GM12878 (cell line): ENCODE data around the gene SPRR3. TPM values are rescaled to one million over a fixed set of nuclear protein-coding genes. Genes with fewer than 3 reads are reported as not detected.
A peak's percentile ranks its signal among the peaks of the same experiment; 100 is the strongest.

Source experiments
- BHLHE40 ChIP-seq, 2 experiments: fragments of 450-650 bp in 1 of 2; IDR thresholded peaks; 2 replicates each; pipeline ENCODE4 v1.6.1; 2011 to 2017; ENCODE audit warnings: low read depth in 2 of 2, borderline replicate concordance in 1 of 2, improper control_type of control experiment in 1 of 2, low read length in 1 of 2, mild to moderate bottlenecking in 1 of 2
- CHD4 ChIP-seq: fragments of 200-600 bp; sonication (generic); IDR thresholded peaks from 2 replicates; pipeline ENCODE4 v1.6.1; 2016; ENCODE audit warnings: mild to moderate bottlenecking
- EP300 ChIP-seq, 2 experiments: fragments of 150-350 bp in 1 of 2; IDR thresholded peaks; 2 replicates each; pipeline ENCODE4 v1.6.1; 2011 to 2012; ENCODE audit warnings: low read depth in 2 of 2, low read length in 2 of 2, borderline replicate concordance in 1 of 2, improper control_type of control experiment in 1 of 2, inconsistent platforms in 1 of 2; ENCODE audit not compliant: control insufficient read depth in 1 of 2
- FOS ChIP-seq: IDR thresholded peaks from 3 replicates; pipeline ENCODE4 v1.6.1; 2011; ENCODE audit warnings: borderline replicate concordance; ENCODE audit not compliant: insufficient read length; ENCODE audit errors: extremely low read depth
- RAD51 ChIP-seq: fragments of 450-650 bp; IDR thresholded peaks from 2 replicates; pipeline ENCODE4 v1.6.1; 2016; ENCODE audit warnings: moderate library complexity, mild to moderate bottlenecking, inconsistent platforms
- TBL1XR1 ChIP-seq: IDR thresholded peaks from 2 replicates; pipeline ENCODE4 v1.6.1; 2012; ENCODE audit warnings: low read depth, low read length, improper control_type of control experiment
- polyA plus RNA-seq, 11 experiments: library from polyadenylated mRNA; depleted of rRNA in 4 of 11; unstranded in 6 of 11; stranded (reverse) in 5 of 11; fragments of >200 nt; fragmentation: Nextera tagmentation in 4 of 11; fragmentation: Illumina TruSeq in 1 of 11; extraction: Ambion mirVana in 4 of 11; extraction: Trizol in 1 of 11; gene quantifications; 1 replicate in 1 of 11; 2 replicates in 10 of 11; pipeline versions ENCODE4 v1.2.1 to v1.2.3, GENCODE V29; 2011 to 2016; ENCODE audit warnings: inconsistent platforms in 2 of 11, missing spikeins in 2 of 11, low read depth in 1 of 11
- total RNA-seq, 4 experiments: library from RNA; depleted of rRNA in 3 of 4; stranded (reverse); fragments of >200 nt in 3 of 4; fragmentation: Illumina TruSeq in 1 of 4; extraction: Trizol in 1 of 4; gene quantifications; 2 replicates each; pipeline versions ENCODE4 v1.2.1 to v1.2.3, GENCODE V29; 2013 to 2021
- TF ChIP-seq, protein P1 (sequence below): fragments of 150-350 bp; IDR thresholded peaks from 2 replicates; pipeline ENCODE4 v1.6.1; 2014; ENCODE audit warnings: mild to moderate bottlenecking, low read depth, low read length
- TF ChIP-seq, protein P2 (sequence below): IDR thresholded peaks from 2 replicates; pipeline ENCODE4 v1.6.1; 2012; ENCODE audit warnings: low read depth, low read length, improper control_type of control experiment
- TF ChIP-seq, protein P3 (sequence below): IDR thresholded peaks from 2 replicates; pipeline ENCODE4 v1.6.1; 2012; ENCODE audit warnings: mild to moderate bottlenecking, low read depth, low read length
- TF ChIP-seq, protein P4 (sequence below): fragments of 450-650 bp; IDR thresholded peaks from 2 replicates; pipeline ENCODE4 v1.6.1; 2014; ENCODE audit warnings: mild to moderate bottlenecking
- TF ChIP-seq, protein P5 (sequence below): IDR thresholded peaks from 2 replicates; pipeline ENCODE4 v1.6.1; 2012; ENCODE audit warnings: low read depth, low read length, improper control_type of control experiment
- TF ChIP-seq, protein P6 (sequence below): fragments of 450-650 bp; IDR thresholded peaks from 2 replicates; pipeline ENCODE4 v1.6.1; 2017; ENCODE audit warnings: mild to moderate bottlenecking

The SPRR3 gene
- total and polyA plus RNA-seq, 10 of the 15 experiments (the other 5 are each of a cell fraction or from before 2014, with no cell fraction given): not detected

DNA sequence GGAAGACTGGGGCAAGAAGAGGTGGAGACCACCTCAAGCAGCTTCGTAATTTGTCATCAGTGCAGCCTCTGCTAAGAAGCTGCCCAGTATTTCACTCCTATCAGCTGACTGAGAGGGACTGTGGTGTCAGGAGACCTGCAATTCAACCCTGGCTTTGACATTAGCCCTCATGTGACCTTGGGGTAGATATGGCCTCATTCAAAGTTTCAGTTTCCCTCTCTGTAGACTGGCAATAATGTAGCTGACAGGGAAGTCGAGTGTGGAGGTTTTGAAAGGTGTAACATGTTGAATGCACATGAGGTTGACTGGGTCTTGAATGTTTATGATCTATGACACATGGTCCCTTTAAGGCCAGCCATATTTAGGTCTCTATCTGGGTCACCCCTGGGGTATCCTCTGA, 33.3 kb upstream of the SPRR3 start (continued):
- TF ChIP-seq FOS (no peak), RAD51 (peak; percentile 92), EP300 (IDR thresholded peaks at IDR 0.05; ENCODE audit: borderline replicate concordance in 1 of 2, control insufficient read depth in 1 of 2, low read depth in 2 of 2, low read length in 2 of 2) (no peak), CHD4 (no peak), BHLHE40 (IDR thresholded peaks at IDR 0.05; ENCODE audit: borderline replicate concordance in 1 of 2, low read depth in 2 of 2, low read length in 1 of 2) (peak; percentile 82 to 87; a peak in 3 of 4 replicates), TBL1XR1 (no peak)
- TF ChIP-seq, protein P1, sequence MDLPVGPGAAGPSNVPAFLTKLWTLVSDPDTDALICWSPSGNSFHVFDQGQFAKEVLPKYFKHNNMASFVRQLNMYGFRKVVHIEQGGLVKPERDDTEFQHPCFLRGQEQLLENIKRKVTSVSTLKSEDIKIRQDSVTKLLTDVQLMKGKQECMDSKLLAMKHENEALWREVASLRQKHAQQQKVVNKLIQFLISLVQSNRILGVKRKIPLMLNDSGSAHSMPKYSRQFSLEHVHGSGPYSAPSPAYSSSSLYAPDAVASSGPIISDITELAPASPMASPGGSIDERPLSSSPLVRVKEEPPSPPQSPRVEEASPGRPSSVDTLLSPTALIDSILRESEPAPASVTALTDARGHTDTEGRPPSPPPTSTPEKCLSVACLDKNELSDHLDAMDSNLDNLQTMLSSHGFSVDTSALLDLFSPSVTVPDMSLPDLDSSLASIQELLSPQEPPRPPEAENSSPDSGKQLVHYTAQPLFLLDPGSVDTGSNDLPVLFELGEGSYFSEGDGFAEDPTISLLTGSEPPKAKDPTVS: no peak
- TF ChIP-seq, protein P2, sequence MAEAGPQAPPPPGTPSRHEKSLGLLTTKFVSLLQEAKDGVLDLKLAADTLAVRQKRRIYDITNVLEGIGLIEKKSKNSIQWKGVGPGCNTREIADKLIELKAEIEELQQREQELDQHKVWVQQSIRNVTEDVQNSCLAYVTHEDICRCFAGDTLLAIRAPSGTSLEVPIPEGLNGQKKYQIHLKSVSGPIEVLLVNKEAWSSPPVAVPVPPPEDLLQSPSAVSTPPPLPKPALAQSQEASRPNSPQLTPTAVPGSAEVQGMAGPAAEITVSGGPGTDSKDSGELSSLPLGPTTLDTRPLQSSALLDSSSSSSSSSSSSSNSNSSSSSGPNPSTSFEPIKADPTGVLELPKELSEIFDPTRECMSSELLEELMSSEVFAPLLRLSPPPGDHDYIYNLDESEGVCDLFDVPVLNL: no peak
- TF ChIP-seq, protein P3, sequence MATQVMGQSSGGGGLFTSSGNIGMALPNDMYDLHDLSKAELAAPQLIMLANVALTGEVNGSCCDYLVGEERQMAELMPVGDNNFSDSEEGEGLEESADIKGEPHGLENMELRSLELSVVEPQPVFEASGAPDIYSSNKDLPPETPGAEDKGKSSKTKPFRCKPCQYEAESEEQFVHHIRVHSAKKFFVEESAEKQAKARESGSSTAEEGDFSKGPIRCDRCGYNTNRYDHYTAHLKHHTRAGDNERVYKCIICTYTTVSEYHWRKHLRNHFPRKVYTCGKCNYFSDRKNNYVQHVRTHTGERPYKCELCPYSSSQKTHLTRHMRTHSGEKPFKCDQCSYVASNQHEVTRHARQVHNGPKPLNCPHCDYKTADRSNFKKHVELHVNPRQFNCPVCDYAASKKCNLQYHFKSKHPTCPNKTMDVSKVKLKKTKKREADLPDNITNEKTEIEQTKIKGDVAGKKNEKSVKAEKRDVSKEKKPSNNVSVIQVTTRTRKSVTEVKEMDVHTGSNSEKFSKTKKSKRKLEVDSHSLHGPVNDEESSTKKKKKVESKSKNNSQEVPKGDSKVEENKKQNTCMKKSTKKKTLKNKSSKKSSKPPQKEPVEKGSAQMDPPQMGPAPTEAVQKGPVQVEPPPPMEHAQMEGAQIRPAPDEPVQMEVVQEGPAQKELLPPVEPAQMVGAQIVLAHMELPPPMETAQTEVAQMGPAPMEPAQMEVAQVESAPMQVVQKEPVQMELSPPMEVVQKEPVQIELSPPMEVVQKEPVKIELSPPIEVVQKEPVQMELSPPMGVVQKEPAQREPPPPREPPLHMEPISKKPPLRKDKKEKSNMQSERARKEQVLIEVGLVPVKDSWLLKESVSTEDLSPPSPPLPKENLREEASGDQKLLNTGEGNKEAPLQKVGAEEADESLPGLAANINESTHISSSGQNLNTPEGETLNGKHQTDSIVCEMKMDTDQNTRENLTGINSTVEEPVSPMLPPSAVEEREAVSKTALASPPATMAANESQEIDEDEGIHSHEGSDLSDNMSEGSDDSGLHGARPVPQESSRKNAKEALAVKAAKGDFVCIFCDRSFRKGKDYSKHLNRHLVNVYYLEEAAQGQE: no peak
- TF ChIP-seq, protein P4, sequence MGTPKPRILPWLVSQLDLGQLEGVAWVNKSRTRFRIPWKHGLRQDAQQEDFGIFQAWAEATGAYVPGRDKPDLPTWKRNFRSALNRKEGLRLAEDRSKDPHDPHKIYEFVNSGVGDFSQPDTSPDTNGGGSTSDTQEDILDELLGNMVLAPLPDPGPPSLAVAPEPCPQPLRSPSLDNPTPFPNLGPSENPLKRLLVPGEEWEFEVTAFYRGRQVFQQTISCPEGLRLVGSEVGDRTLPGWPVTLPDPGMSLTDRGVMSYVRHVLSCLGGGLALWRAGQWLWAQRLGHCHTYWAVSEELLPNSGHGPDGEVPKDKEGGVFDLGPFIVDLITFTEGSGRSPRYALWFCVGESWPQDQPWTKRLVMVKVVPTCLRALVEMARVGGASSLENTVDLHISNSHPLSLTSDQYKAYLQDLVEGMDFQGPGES: no peak
- TF ChIP-seq, protein P5, sequence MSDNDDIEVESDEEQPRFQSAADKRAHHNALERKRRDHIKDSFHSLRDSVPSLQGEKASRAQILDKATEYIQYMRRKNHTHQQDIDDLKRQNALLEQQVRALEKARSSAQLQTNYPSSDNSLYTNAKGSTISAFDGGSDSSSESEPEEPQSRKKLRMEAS: 0 out of 2 replicates have a peak, but pooled peaks have one; percentile 26
- TF ChIP-seq, protein P6, sequence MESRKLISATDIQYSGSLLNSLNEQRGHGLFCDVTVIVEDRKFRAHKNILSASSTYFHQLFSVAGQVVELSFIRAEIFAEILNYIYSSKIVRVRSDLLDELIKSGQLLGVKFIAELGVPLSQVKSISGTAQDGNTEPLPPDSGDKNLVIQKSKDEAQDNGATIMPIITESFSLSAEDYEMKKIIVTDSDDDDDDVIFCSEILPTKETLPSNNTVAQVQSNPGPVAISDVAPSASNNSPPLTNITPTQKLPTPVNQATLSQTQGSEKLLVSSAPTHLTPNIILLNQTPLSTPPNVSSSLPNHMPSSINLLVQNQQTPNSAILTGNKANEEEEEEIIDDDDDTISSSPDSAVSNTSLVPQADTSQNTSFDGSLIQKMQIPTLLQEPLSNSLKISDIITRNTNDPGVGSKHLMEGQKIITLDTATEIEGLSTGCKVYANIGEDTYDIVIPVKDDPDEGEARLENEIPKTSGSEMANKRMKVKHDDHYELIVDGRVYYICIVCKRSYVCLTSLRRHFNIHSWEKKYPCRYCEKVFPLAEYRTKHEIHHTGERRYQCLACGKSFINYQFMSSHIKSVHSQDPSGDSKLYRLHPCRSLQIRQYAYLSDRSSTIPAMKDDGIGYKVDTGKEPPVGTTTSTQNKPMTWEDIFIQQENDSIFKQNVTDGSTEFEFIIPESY: no peak
